Neuron (in vitro differentiated cells): ENCODE measurements around the gene ACTMAP.
"Not testable (repeated sequence)": the region's sequence is repeated elsewhere in the genome, so short reads cannot be mapped to it uniquely, and the experiment has no call there.

Experiments used
- H2AFZ ChIP-seq: one replicate; pipeline ENCODE4 v1.6.1; 2013; ENCODE audit warnings: low read depth, mild to moderate bottlenecking, inconsistent platforms, low read length, moderate library complexity
- H3K27me3 ChIP-seq: one replicate; pipeline ENCODE4 v1.6.1; 2013; ENCODE audit warnings: low read length; ENCODE audit not compliant: insufficient read depth
- H3K36me3 ChIP-seq: one replicate; pipeline ENCODE4 v1.6.1; 2013; ENCODE audit warnings: low read length; ENCODE audit not compliant: insufficient read depth
- H3K4me1 ChIP-seq: one replicate; pipeline ENCODE4 v1.6.1; 2013; ENCODE audit warnings: low read length; ENCODE audit not compliant: insufficient read depth
- H3K4me3 ChIP-seq: 2 replicates; pipeline ENCODE4 v1.5.1; 2013; ENCODE audit warnings: mild to moderate bottlenecking, low read length, moderate library complexity
- H3K9me3 ChIP-seq: one replicate; pipeline ENCODE4 v1.6.1; 2013; ENCODE audit warnings: low read length

The ACTMAP gene

DNA sequence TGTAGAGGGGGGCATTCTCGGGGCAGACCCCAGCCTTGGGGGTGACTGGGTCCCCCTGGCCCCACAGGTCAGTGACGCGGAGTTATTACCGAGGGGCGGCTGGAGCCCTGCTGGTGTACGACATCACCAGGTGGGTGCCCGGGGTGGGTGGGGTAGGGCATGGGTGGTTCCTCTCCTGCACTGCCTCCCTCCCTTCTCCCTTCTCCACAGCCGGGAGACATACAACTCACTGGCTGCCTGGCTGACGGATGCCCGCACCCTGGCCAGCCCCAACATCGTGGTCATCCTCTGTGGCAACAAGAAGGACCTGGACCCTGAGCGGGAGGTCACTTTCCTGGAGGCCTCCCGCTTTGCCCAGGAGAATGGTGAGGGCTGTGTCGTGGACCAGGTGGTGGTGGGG, 33.4 kb upstream of the ACTMAP start:
- Histone ChIP-seq H2AFZ (no peak overlapping the region), H3K27me3 (no peaks in the 10 kb centered on the region), H3K4me1 (peaks cover 5% of the 10 kb centered on the region)

DNA sequence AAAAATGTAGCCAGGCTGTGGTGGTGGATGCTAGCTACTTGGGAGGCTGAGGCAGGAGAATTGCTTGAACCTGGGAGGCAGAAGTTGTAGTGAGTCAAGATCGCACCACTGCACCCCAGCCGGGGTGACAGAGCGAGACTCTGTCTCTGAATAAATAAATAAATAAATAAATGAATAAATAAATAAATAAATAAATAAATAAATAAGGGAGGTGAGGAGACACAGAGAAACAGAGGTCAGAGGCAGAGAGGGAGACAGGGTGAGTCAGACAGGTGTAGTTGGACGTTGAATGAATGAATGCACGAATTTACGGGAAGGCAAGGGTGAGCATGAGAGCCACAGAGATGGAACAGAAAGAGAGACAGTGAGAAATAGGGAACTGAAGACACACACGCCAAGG, 30.9 kb upstream of the ACTMAP start:
- H3K4me1 ChIP-seq: peaks cover 12% of the 10 kb centered on the region
- H3K36me3 ChIP-seq: peaks cover 6% of the 10 kb centered on the region
- H3K9me3 ChIP-seq: no peaks in the 10 kb centered on the region
- no peak overlapping the region for H3K4me3 ChIP-seq
- no peak overlapping the region for H2AFZ ChIP-seq
- no peaks in the 10 kb centered on the region for H3K27me3 ChIP-seq

More for the DNA sequence above, 33.4 kb upstream of the ACTMAP start:
- no peaks in the 10 kb centered on the region for H3K9me3 ChIP-seq
- H3K4me3 ChIP-seq: no peak overlapping the region
- peaks cover 6% of the 10 kb centered on the region for H3K36me3 ChIP-seq

DNA sequence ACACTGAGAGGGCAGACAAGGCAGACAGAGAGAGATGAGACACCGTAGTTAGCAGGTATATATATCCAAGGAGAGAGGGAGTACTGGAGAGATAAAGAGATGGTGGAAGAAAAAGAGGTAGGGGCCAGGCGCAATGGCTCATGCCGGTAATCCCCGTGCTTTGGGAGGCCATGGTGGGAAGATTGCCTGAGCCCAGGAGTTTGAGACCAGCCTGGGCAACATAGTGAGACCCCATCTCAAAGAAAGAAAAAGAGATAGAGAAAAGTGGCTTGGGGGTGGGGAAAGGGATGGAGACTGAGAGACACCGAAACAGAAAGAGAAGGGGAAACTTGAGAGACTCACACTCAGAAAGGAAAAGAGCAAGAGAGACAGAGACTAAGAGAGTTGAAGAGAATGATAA, 30.3 kb upstream of the ACTMAP start:
- Histone ChIP-seq H2AFZ (no peak overlapping the region), H3K27me3 (no peaks in the 10 kb centered on the region), H3K4me1 (peaks cover 12% of the 10 kb centered on the region), H3K4me3 (no peak overlapping the region), H3K9me3 (no peaks in the 10 kb centered on the region), H3K36me3 (peaks cover 4% of the 10 kb centered on the region)

DNA sequence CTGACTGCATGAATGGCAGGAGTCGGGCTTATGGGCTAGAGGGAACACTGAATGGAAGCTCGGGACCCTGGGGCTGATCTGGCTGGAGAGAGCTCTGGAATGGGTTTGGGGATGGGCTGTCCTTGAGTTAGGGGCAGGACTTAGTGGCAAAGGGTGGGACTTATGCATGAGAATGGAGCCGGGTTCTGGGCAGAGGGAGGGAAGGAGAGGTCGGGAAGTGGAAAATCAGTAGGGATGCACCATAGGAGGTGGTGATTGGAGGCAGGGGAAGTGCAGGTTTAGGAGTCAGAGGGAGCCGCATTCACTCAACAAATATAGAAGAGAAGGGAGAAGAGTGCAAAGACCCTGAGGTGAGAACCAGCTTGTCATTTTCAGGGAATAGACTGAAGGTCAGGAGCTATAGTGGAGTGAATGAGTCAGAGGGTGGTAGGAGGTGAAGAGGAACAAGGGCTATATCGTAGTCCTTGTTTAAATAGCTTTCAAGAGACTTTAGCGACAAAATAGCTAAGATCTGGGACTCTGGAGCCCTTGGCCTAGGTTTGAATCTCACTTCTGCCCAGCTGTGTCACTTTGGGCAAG, 28.5 kb upstream of the ACTMAP start:
- Histone ChIP-seq H3K4me1 (peaks cover 12% of the 10 kb centered on the region), H3K27me3 (no peaks in the 10 kb centered on the region), H3K9me3 (no peaks in the 10 kb centered on the region), H3K4me3 (peak overlapping the region; percentile 64), H3K36me3 (no peaks in the 10 kb centered on the region), H2AFZ (peak overlapping the region; percentile 56)

- Histone ChIP-seq H2AFZ (peak within 1 kb of the TSS; percentile 56), H3K27me3 (no peaks in the 10 kb centered on the region), H3K36me3 (no peaks in the 10 kb centered on the region), H3K4me1 (peaks cover 12% of the 10 kb centered on the region), H3K9me3 (no peaks in the 10 kb centered on the region), H3K4me3 (peak within 1 kb of the TSS; percentile 64)
These were observed 27.8 kb upstream of the ACTMAP start, which contains the start of gene RAB4B for GRCh38 chr19:40777937-40778705. TSS of gene RAB4B (plus strand) at chr19:40778247. CDS start at chr19:40778376, 129 bp downstream.

- Histone ChIP-seq H3K9me3 (no peaks in the 10 kb centered on the region), H3K27me3 (no peaks in the 10 kb centered on the region), H2AFZ (peak overlapping the region; percentile 1), H3K36me3 (no peaks in the 10 kb centered on the region), H3K4me3 (peak overlapping the region; percentile 50), H3K4me1 (peaks cover 12% of the 10 kb centered on the region)
These were observed 27.3 kb upstream of the ACTMAP start for GRCh38 chr19:40777645-40777936.

DNA sequence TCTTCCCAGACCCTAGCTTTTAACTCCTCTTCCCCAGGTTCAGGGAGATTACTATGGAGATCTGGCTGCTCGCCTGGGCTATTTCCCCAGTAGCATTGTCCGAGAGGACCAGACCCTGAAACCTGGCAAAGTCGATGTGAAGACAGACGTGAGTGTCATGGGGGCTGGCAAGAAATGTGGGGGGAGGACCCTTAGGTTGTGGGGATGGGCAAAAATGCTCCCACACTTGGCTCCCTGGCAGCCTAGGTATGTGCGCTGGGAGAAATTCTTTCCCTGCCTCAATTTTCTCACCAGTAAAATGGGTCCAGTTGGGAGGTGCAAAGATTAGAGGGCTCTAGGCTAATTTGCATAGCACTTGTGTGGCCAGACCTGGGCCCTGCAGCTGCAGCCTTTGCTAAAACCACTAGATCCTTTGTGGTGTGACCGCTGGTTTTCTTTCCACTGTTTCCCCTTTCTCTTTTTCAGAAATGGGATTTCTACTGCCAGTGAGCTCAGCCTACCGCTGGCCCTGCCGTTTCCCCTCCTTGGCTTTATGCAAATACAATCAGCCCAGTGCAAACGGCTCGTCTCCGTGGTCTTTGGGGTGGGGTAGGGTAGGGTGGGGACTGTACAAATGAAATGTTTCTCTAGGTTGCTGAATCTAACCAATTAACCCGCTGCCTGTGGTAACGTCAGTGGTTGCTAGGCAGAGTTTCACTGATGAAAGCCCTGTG, 26.8 kb upstream of the ACTMAP start:
- Histone ChIP-seq H3K27me3 (no peaks in the 10 kb centered on the region), H3K36me3 (no peaks in the 10 kb centered on the region), H3K4me1 (peaks cover 12% of the 10 kb centered on the region), H2AFZ (peak overlapping the region; percentile 1), H3K4me3 (peak overlapping the region; percentile 50), H3K9me3 (no peaks in the 10 kb centered on the region)

DNA sequence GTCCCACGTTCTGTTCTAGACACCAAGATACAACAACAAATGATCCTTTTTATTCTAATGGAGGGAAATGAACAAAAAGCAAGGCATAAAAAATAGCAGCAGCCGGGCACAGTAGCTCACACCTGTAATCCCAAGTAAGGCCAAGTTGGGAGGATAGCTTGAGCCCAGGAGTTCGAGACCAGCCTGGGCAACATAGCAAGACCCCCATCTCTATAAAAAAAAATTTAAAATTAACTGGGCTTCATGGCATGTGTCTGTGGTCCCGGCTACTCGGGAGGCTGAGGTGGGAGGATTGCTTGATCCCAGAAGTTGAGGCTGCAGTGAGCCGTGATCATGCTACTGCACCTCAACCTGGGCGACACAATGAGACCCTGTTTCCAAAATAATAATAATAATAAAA, 26.1 kb upstream of the ACTMAP start:
- Histone ChIP-seq H3K36me3 (no peaks in the 10 kb centered on the region), H3K27me3 (no peaks in the 10 kb centered on the region), H3K4me3 (no peak overlapping the region), H3K4me1 (peaks cover 12% of the 10 kb centered on the region), H3K9me3 (no peaks in the 10 kb centered on the region), H2AFZ (no peak overlapping the region)

GRCh38 chr19:40775632-40776022, 25.4 kb upstream of the ACTMAP start:
- H3K4me1 ChIP-seq: peaks cover 12% of the 10 kb centered on the region
- no peaks in the 10 kb centered on the region for H3K27me3 ChIP-seq
- H3K4me3 ChIP-seq: no peak overlapping the region
- H3K36me3 ChIP-seq: no peaks in the 10 kb centered on the region
- no peak overlapping the region for H2AFZ ChIP-seq
- H3K9me3 ChIP-seq: no peaks in the 10 kb centered on the region

DNA sequence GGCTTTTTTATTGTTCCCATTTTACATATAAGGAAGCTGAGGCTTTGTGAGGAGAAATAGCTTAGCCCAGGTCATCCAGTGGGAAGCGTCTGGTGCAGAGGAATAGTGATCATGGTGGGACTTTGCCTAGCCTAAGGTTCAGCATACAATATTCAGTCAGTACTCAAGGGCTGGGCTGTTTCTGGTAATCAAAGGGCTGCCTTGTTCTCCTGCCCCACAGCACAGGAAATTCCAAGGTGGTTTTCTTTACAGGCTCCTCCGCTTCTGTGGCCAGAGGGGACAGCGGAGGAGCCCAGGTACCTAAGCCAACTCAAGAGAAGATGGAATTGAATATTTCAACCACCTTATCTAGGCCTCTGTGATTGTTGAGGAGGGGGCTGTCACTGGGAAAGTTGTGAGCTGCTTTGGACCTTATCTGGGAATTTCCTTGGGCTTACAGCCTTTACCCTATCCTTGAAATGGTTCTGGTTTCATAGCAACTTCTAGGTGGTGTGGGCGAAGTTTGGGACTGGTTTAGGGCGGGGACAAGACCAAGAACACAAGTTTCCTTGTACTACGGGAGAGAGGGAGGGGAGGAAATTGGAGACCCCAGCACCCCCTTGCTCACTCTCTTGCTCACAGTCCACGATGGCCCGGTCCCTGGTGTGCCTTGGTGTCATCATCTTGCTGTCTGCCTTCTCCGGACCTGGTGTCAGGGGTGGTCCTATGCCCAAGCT, 24.8 kb upstream of the ACTMAP start, which contains the start of gene MIA:
MIA (plus strand) TSS at position 606 of the 716 bp plus-strand sequence; CDS start at position 628, 22 bp downstream.
- Histone ChIP-seq H3K27me3 (no peaks in the 10 kb centered on the region), H3K9me3 (no peaks in the 10 kb centered on the region), H3K36me3 (no peaks in the 10 kb centered on the region), H2AFZ (no peak within 1 kb of the TSS), H3K4me3 (no peak within 1 kb of the TSS), H3K4me1 (peaks cover 12% of the 10 kb centered on the region)

DNA sequence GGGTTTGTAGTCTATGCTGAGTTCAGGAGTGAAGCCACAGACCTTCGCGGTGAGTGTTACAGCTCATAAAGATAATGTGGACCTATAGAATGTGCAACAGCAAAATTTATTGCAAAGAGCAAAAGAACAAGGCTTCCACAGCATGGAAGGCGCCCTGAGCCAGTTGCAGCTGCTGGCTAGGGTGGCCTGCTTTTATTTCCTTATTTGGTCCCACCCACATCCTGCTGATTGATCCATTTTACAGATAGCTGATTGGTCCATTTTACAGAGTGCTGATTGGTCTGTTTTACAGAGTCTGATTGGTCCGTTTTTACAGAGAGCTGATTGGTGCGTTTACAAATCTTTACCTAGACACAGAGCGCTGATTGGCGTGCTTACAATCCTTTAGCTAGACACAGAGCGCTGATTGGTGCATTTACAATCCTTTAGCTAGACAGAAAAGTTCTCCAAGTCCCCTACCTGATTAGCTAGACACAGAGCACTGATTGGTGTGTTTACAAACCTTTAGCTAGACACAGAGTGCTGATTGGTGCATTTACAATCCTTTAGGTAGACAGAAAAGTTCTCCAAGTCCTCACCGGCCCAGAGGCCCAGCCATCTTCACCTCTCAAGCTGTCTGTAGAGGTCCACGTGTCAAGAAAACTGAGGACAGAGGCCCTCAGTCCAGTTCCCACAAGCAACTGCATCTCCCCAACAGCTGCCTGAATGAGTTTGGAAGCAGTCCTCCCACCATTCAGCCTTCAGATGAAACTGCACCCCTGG, 21.0 kb upstream of the ACTMAP start:
- H3K36me3 ChIP-seq, H3K4me3 ChIP-seq, H2AFZ ChIP-seq, H3K4me1 ChIP-seq, H3K27me3 ChIP-seq, H3K9me3 ChIP-seq: not testable (repeated sequence)

DNA sequence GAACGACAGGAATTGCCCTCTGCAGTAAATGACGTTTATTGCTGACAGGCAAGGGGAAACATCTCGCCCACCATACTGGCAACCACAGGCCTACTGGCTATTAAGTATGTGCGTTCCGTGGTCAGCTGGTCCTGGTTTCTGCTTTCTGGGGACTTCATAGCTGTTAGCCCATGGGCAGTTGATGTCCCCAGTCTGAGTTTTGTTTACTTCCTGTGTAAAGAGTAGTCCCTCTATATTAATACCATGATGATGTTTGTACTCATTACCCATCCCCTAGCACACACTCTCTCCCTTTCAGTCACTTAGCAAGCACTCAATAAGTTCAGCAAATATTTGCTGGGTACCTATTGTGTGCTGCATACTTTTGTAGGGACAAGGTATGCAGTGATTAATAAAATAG, 18.6 kb upstream of the ACTMAP start:
- no peaks in the 10 kb centered on the region for H3K9me3 ChIP-seq

More for the DNA sequence above, 18.6 kb upstream of the ACTMAP start:
- Histone ChIP-seq H3K36me3 (peaks cover 33% of the 10 kb centered on the region), H2AFZ (no peak overlapping the region), H3K27me3 (no peaks in the 10 kb centered on the region), H3K4me1 (no peaks in the 10 kb centered on the region), H3K4me3 (no peak overlapping the region)
